ENCODE measurements around the gene RALY.

Gene RALY

DNA sequence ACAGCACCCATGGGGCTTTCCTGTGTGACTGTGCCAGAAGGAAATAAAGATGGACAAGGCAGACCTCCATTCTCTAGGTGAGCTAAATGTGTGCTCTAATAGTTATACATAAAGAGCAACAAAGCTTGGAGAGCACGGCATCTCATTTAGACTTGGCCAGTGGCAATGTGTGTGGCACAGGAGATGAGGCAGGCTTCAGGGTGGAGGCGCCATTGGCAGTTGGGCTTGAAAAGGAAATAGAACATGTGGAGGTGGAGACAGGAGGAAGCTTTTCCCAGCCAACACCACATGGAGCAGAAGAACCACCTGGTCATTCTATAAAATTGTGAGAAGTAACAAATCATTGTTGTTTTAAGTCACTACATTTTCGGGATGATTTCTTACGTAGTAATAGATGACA is 3.6 kb upstream of the RALY start:
- DNase-seq: no peak

DNA sequence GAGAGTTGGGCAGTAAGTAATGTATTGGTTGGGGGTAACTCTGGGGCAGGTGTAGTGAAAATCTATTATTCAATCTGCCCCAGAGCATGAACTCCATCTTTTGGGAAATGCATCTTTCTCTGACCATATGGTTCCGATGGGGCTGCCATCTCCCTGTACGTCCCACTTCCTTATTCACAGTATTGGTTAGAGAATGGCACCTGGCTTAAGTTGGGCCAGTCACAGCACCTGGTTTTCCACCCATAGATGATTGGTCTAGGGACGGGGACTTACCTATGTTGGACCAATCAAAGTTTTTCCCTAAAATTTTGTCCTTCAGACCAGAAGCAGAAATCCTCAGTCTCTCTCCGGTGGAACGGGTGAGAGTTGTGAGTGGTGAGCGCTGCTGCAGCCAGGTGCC is 2.2 kb upstream of the RALY start:
- no peak for DNase-seq

DNA sequence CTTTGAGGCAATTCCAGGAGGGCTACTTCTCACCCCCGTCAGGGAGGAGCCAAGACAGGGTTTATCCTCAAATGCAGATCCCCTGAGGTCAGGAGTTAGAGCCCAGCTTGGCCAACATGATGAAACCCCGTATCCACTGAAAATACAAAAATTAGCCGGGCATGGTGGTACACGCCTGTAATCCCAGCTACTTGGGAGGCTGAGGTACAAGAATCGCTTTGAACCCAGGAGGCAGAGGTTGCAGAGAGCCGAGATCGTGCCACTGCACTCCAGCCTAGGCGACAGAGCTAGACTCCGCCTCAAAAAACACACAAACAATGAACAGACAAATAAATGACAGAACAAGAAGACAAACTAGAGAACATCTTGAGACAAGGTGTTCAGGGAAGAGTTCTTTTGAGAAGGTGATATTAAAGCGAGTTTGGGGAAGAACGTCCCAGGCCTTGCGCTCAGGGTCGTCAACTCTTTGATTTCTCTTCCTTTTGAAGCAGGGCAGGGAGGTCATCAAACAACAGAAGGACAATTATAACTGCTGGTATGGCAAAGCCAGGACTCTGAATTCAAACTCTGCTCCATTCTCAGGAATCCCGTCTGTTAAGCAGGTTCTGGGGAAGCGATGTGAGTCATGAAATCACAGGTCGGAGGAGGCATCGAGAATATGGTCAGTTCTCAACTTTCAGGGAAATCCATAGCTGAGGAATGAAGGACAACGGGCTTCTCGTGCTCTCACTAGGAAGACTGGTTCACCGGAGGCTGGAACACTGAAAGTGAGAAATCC is 1.4 kb upstream of the RALY start:
- DNase-seq: no peak

DNA sequence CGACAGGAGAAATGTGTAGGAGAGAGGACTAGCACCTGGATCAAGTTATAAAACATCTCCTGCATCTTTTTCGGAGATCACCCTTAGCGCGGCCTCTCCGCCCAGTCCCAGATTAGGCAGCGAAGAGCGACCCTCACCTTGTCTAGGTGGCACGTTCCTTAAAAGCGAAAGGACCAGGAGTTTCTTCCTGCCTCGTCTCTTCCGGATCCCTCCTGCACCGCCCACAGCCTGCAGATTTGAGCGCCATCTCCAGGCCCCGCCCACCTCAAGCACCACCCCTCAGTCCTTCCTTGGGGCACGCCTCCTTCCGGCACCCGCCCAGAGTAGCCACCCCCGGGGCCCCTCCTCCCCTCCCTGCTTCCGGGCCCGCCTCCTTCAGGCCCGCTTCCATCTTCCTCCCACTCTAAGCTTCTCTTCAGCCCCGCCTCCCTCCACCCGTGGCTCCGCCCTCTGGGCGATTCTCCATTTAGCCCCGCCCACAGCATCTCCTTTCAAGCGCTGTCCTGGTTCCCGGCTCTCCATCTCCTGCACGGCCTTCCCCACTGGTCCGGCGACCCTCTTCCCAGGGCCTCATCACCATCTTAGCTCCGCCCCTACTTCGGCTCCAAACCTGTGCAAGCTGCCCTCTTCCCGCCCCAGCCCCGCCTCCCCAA is 662 bp upstream of the RALY start:
- DNase-seq: peak; percentile 100

DNA sequence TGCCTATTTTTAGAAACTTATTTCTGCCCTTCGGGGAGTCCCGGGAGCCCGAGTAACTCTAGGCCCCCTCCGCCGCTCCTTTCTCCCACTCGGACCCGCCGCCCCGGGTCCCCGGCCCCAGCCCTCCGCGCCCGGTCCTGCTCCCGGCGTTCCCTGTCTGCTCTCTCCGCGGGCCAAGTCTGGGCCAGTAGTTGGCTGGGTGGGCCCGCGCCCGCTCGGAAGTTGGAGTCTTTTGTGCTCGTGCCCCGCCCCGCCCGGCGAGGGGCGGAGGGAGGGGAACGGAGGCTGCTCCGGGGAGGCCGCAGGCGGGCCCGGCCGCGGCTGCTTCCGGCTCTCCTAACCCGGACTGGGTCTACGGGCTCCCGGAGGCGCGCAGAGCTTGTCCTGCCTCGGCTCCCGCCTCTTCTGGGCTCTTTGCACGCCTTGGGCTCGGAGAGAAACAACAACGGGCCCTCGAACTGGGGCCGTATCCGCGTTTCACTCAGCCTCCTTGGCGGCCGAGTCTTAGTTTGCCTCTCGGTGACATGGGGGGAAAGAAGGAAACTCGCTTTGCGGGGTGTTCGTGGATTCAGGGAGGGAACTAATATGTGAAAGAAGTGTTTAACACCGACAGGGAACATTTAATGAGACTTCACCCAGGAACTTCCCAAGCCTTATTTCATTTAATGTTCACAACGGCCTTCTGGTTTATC is 657 bp downstream of the RALY start:
- DNase-seq: peak; percentile 71

DNA sequence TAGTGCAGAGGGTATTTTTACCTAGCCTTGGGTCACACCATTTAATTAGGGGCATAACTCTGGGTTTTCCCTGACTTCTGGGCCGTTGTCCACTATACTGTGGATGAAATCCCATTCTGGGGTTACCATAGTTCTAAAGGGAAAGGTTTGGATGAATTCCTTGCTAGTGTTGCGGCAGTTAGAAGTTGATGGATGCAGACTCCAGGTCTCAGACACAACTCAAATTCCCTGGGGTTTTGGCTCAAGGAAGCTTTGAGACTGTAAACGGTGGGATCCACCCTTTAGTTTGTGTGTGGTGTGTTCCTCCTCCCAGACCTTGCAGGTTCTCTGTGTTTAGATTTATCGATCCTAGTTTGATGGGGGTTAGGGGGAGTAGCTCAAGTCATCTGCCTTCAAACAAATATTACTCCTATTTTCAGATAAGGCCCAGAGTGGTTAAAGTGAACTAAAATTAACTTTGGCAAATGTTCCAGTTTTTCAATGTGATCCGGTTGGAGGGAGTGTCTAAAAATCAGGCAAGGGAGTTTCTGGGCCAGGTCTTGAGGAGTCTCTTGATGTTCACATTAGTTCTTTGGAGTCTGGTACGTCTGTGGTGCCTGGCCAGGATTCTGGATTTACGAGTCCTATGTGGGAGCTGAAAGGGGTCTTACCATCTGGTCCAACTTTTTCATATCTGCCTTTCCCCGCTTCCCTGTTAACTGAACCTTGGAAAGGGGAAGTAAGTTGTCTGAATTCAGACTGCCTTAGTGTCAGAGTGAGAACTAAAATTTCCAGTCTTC is 1.5 kb downstream of the RALY start:
- no peak for DNase-seq

DNA sequence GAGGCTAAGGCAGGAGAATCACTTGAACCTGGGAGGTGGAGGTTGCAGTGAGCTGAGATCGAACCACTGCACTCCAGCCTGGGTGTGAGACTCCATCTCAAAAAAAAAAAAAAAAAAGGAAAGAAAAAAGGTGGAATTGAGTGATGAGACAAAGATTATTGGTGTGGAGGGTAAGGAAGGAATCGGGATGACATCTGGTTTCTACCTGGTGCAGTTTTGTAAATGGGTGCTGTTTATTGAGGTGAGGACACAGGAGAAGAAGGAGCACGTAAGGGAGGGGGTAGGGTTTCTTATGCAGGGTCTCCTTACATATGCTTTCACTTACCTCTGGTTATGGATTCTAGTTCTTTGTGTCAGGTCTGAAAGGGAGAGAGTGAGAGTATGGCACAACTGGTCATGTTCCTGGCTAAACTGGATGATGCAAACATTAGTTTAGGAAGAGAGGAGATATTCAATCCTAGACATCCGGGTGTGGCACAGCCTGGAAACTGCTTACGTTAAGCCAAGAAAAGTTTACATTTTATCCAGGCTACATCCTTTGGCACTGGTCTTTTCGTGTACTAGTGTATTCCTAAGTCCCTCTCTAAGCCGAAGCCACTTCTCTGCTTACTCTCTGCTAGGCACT is 5.4 kb downstream of the RALY start:
- DNase-seq: no peak

DNA sequence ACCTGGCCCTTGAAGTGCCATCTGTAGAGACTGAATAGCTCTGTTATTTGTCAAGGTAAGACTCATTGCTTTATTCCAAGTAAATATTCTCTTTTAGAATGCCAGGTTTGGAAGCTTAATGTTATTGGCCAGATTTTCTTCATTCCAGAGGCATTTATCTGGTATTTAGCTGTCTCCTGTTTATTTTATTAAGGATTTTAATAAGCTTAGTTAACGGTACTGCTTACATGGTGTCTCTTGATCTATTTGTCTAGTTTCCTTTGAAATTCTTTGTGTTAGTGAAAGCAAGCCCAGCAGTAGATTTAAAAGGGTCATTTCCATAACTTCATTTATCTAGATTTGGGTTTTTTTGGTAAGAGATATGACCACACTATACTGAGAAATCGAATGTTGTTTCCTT is 7.7 kb downstream of the RALY start:
- no peak for DNase-seq

DNA sequence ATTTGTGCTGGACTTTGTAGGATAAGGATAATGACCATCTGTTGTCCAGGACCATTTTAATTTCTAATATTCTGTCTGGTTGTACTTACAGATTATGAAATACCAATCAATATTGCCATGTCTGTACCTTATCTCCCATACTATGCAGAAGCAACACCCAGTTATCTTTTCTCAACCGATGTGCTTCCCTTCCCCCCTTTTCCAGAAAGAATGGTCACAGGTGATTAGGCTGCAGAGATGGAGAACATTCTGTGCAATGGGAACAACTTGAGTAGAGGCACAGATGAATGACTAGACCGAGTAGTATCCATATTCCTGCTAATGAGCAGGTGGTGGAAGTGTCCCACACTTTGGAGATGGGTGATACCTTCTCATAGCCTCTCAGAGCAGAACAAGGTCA is 10.5 kb downstream of the RALY start:
- DNase-seq: no peak

DNA sequence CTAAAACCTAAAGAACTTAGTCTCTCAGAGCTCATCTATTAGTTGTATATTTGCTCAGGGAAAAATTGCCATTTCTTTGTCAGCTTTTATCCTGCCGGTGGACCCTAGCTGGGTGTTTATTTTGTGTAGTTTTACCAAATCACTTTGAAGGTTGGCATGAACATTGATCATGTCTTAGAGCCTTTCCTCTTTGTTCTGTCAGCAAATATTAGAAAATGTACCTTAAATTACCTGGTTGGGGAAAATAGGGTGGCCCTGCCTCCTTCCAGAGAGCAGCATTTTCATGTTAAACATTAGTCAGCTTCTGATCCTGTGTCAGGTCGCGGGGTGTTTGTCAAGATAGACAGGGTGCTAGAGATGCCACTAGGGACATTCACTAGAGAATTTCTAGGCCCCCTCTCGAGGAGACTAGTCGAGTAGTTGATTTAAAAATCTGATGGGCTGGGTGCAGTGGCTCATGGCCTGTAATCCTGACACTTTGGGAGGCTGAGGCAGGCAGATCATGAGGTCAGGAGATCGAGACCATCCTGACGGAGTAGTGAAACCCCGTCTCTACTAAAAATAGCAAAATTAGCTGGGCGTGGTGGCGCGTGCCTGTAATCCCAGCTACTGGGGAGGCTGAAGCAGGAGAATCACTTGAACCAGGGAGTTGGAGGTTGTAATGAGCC is 11.2 kb downstream of the RALY start:
- no peak for DNase-seq

DNA sequence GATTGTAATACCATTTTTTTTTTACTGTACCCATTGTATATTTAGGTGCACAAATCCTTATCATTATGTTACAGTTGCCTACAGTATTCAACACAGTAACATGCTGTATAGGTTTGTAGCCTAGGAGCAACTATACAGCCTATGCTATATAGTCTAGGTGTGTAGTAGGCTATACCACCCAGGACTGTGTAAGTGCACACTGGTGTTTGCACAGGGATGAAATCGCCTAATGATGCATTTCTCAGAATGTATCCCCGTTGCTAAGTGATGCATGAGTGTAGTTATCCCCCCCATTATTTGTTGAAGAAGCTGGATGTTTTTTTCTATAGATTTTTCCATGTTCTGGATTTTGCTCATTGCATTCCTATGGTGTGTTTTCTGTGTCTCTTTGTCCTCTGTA is 12.9 kb downstream of the RALY start:
- no peak for DNase-seq

DNA sequence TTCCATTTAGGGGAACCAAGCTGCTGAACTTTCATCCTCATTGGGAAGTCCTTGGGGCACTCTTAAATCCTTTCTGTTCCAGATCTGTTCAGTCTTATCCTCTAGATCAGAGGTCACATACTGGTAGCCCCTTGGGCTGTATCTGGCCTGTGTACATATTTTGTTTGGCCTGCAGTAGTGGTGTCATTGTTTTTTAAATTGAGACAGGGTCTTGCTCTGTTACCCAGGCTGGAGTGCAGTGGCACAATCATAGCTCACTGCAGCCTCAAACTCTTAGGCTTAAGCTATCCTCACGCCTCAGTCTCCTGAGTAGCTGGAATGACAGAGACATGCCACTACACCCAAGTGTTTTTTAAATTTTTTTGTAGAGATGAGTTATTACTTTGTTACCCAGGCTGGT is 14.8 kb downstream of the RALY start:
- DNase-seq: no peak

DNA sequence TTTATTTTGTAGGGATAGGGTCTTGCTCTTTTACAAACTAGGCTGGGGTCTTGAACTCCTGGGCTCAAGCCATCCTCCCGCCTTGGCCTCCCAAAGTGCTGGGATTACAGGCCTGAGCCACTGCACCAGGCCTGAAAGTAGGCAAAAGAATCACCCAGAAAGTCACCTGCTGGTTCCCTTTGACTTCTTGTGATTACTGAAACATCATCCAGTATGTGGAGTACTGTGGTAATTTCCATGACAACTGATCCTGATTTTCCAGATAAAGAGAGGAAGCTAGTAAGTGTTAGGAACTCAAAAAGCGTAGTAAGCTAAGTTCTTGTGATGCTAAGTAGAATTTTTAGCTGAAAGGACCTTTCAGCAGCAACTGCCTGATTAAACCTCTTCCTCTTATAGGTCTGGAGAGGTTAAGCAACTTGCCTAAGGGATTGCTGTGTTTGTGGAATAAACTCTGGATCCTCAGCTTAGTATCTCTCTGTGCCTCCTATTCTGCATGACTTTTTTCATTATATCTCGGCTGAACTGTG is 16.8 kb downstream of the RALY start:
- no peak for DNase-seq

DNA sequence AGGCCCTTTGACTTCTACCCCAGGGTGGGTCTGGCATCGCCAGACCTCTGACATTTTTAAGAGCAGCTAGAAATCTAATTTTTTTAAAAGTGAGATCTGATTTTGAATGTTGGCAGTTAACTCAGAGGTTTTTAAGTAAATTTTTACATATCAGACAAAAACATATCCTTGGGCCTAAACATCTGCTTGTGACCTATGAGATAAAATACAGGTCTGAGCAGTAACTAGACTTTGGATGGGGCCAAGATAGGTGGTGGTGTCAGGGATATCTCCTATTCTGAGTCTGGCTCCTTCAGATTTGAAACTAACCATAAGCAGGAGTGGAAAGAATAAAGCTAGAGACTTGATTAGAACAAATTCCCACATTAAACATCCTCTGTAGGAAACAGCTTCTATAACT is 17.6 kb downstream of the RALY start:
- DNase-seq: no peak

DNA sequence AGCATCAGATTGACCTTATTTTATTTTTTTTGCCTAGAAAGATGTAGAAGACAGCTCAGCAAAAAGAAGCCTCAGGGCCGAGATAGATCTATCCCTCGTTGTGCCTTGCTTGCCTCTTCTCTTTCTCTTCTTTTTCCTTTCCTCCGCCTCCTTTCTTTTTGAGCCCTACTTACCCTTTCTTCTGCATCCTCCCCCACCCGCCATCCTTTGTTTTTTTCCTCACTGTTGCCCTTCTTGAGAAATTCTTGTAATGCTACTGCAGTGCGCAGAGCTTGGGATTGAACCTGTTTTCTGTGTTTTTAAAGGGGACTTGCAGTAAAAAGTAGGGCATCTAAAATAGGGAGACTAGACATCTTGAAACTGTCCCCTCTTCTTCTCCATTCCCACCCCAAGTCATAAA is 18.6 kb downstream of the RALY start:
- no peak for DNase-seq

DNA sequence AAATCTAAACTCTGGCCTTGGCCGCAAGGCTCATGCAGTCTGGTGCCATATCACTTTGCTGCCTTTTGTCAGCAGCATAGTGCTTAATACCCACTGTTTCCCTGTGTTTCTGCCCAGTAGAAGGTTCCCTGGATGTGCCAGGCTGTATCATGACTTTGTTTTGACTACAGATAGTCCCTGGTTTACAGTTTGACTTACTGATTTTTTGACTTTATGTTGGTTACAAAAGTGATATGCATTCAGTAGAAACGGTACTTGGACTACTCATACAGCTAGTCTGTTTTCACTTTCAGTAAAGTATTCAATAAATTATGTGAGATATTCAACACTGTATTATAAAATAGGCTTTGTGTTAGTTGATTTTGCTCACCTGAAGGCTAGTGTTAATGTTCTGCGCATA is 19.0 kb downstream of the RALY start:
- no peak for DNase-seq

DNA sequence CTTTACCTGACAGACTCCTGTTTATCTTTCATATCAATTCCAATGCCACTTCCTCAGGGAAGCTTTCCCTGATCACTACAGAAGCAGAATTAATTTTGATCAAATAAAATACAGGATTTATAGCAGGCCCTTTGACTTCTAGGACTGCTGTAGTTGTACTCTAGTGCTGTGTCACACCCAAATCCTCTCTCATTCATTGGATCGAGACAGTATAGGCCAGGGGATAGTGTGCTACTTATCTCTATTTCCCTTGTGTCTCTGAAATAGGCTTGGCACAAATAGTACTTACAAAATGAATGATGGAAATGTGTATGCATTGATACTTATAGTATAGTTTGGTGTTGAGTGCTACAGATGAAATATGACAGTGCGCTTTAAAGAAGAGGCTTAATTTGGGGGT is 19.8 kb downstream of the RALY start:
- no peak for DNase-seq

DNA sequence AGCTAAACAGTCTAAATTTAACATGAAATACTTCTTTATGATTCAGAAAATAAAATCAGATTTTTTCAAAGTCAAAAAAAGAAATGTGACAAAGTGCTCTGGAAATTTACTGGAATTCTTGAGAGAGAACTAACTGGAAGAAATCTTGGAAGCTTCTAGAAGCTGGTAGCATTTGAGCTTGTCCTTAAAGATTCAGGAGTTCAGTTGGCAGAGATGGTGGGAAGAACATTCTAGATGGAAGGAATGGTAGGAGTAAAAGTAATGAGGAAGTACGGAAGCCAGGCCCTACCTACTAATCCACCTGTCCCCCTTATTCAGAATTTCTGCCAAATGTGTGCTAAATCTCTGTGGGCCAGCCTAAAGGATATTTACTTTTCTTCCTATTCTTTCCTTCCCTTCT is 21.2 kb downstream of the RALY start:
- DNase-seq: no peak

DNA sequence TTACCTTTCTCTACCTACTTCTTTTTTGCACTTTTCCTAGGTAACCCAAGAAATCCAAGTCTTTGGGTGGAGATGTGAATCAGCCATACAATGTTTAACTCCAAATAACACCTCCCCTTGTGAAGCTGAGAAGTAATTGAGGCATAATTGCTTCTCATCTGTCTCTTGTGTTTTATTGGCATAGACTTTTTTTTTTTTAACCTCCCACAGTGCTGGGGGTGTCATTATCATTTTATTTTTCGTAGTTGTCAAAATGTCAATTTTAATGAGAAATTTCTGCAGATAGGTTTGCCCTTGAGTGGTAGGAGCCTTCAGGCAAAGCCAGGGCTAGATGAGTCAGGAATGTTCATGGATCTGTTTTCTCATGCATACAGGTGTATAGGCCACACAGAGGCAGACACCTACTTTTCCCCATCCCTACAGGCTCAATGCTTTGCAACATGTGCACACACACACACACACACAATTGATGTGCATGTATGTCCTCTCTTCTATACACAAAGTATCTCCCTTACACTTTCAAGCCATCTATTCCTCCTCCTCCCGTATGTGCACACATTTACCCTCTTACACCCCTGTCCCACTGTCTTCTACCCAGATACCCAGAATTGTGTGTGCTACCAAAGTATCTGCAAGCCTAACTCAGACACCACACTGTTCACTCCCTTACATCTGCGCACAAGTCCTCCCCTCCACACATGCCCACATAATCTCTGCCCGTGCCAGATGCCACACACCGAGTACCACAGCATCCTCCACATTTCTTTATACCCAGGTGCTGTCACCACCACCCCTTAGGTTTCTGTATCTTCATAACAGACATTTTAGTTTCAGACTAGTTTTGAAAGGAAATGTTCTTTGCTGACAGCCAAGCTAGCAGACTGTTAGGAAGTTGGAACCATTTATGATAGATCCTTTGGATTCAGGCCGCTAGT is 22.0 kb downstream of the RALY start:
- DNase-seq: no peak

DNA sequence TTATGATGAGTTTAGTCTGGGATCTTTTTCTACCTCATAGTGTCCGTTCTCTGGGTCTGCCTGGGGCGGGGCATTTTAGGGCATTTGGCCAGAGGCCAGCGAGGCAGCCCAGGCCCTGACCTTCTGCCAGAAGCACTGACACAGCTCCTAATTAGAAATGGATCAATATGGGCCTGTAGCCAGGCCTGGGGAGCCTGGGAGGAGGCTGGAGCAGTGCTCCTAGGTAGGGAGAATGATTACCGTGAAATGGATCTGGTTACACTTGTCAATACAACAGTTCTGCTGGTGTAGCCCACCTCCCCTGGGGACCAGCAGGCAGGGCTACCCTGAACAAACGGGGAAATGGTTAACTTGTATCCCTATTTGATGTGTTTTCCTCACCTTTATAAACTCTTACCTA is 23.0 kb downstream of the RALY start:
- DNase-seq: no peak

DNA sequence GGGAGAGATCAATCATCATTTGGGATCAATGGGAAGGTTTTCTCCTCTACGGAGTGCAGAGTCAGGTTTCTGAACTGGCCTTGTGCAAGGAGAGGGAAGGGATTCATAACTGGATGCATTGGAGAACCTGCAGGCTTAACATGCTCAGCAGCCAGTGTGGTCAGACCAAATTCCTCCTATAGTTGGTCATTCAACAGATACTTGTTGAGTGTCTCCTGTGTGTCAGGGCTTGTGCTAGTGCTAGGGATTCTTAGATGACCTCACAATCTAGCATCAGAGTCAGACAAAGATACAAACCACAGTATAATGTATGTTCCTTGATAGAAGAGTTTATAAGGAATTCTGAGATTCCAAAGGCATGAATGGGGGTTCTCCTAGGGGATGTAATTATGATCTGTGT is 23.9 kb downstream of the RALY start:
- DNase-seq: no peak
